HG02884 (cell line): ENCODE measurements around the gene MGAT4D.
"Not testable (repeated sequence)": the region's sequence is repeated elsewhere in the genome, so short reads cannot be mapped to it uniquely, and the experiment has no call there.

Experiments
- ATAC-seq: cut with Tn5 transposase; IDR thresholded peaks from one replicate; pipeline ENCODE4 v1.9.1; 2021; ENCODE audit warnings: mild to moderate bottlenecking, moderate library complexity; ENCODE audit not compliant: unreplicated experiment

MGAT4D gene

DNA sequence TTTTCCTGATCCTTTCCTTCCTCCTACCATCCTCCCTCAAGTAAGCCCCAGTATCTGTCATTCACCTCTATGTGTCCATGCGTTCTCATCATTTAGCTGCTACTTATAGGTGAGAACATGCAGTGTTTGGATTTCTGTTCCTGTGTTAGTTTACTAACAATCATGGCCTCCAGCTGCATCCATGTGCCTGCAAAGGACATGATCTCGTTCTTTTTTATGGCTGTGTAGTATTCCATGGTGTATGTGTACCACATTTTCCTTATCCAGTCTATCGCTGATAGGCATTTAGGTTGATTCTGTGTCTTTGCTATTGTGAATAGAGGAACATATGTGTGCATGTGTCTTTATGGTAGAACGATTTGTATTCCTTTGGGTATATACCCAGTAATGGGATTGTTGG lies 53.7 kb downstream of the MGAT4D start:
- not testable (repeated sequence) for ATAC-seq

DNA sequence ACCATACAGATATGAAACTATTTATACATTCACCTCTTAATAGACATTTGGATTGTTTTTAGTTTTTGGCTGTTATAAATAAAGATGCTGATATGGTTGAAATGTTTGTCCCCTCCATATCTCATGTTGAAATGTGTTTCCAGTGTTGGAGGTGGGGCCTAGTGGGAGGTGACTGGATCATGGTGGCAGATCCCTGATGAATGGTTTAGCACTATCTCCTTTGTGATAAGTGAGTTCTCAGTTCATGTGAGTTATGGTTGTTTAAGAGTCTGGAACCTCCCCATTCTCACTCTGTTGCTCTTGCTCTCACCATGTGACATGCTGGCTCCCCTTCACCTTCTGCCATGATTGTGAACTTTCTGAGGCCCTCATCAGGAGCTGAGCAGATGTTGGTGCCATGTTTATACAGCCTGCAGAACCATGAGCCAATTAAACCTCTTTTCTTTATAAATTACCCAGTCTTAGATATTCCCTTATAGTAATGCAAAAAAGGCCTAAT lies 58.4 kb downstream of the MGAT4D start:
- ATAC-seq, result no peak

DNA sequence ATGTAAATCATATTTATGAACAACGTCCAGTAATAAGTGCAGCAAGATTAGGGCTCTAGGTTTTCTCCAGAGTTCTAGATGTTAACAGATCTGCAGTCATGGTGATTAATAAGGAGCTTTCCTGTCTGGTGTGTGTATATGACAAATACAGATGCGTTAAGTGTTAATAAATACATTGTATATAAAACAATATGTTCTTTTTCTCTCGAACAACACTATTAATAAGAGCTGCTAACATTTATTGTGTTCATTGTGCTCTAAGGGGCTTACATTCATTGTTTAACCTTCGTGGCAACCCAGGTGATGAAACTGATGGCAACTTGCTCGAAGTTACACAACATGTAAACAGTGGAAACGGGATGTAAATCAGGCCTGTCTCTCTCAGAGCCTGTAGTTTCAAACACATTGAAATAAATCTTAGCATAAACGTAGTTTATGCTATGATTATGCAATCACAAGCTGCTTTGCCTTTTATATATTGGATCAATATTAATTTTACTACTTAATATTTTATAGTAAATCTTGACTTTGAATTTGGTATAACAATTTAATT lies 70.1 kb downstream of the MGAT4D start:
- no peak for ATAC-seq

DNA sequence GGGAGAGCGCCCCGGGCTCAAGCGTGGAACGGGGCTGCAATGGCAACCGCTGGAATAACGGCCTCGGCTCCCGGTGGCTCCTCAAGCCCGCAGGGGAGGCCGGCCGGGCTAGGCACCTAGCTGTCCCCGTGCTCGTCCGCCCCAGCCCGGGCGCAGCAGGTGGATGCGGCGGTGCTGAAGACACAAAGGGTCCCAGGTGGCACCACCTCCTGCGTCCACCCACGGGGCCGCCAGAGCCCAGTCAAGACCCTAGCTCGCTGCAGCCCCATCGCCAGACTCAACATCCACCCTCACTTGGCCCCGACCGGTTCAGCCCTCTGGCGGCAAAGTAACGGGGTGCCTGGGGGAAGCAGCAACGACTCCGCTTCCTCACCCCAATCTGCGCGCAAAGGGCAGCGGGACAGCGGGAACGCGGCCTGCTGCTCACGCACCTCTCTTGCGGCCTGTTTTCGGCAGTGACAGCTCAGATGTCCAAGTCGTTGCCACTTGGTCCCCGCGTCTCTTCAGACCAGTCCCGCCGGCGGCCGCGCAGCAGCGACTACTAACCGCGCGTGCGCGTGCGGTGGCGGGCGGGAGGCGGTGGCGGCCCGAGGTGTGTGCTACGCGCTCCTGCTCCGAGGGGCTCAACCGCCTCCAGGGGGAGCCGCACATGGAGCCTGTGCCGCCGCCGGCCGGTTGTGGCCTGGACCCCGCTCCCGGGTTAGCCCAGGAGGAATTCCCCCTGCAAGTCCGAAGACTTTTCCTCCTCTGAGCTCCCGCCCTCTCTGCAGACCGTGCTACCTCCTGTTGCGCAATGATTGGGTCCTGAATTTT lies 70.8 kb downstream of the MGAT4D start, which contains the start of gene CLGN:
Gene CLGN (minus strand): TSS at position 543 of the 813 bp plus-strand sequence. CDS start 14,570 bp downstream, outside the sequence.
- peak; percentile 83 for ATAC-seq

DNA sequence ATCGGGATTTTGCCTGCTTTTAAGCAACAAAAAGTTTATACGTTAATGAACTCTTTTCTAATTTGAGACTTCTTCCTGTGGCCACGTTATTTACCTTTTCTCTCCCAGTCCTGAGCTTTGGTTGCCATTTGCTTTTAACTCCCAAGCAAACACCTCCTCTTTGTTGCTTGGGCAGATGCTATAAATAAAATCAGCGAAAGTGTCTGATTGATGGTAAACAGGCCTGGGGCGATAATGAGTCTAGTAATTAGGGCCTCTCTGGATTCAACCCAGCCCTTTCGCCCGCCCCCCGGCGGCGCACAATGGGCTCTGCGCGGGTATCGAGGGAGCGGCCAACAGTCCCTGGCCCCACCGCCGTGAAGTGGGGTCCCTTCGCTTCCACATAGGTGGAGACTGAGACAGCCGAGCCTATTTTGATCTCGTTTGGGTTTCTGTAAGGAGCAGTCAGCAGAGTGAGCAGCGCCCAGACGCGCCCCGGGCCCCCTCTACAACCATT lies 71.4 kb downstream of the MGAT4D start:
- peak; percentile 9 for ATAC-seq

DNA sequence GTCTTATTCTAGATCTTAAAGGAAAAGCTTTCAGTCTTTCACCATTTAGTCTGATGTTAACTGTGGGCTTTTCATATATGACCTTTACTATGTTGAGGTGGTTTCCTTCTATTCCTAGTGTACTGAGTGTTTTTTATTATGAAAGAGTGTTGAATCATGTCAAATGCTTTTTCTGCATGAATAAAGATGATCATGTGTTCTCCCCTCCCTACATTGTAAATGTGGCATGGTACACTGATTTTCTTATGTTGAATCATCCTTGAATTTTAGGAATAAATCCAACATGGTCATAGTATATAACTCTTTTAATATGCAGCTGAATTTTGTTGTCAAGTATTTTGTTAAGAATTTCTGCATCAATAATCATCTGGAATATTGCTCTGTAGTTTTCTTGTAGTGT lies 75.0 kb downstream of the MGAT4D start:
- ATAC-seq, result no peak

DNA sequence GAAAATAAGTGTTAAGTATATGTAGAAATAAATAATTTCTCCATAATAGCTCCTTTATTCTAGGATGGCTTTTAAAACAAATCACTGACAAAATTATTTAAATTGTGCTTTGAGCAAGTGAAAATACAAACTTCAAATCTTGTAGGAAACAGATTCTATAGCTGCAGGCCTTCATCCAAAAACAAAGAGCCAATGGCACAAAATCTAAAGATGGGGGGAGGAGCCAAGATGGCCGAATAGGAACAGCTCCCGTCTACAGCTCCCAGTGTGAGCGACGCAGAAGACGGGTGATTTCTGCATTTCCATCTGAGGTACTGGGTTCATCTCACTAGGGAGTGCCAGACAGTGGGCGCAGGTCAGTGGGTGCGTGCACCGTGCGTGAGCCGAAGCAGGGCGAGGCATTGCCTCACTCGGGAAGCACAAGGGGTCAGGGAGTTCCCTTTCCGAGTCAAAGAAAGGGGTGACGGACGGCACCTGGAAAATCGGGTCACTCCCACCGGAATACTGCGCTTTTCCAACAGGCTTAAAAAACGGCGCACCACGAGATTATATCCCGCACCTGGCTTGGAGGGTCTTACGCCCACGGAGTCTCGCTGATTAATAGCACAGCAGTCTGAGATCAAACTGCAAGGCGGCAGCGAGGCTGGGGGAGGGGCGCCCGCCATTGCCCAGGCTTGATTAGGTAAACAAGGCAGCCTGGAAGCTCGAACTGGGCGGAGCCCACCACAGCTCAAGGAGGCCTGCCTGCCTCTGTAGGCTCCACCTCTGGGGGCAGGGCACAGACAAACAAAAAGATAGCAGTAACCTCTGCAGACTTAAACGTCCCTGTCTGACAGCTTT lies 84.7 kb downstream of the MGAT4D start:
- ATAC-seq, result not testable (repeated sequence)

DNA sequence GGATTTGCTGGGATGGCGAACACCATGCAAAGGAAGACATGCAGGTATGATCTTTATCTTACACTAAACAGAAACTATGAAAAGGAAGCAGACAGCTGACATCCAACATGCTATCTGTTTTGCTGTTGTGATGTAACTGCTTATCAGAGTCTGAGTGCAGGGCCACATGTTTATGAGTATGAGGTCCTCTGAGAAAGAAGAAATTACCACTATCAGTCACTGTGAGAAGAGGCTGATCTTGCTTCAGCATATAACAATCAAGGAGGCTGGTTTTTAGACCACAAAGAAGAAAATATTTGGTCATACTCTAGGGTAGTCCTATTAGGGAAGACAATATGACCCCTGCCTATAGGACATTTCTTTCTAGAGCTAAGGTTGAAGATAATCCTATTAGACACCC lies 89.1 kb downstream of the MGAT4D start:
- no peak for ATAC-seq

DNA sequence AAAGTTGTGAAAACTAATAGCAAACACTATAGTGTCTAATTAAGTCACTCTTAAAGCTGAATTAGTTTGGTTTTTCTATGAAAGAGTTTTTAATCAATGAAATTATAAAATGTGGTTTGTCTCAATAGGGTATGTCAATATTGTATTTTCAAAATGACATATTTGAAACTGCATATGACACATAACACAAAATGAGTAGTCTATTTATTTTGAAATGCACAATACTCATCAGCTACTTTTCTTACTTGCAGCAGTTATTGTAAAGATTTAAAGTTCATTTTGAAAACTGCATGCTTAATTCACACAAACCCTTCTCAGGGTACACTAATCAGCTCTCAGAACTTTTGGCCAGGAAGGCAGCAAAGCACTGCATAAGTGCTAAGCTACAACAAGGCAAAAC lies 91.8 kb downstream of the MGAT4D start:
- ATAC-seq, result no peak

DNA sequence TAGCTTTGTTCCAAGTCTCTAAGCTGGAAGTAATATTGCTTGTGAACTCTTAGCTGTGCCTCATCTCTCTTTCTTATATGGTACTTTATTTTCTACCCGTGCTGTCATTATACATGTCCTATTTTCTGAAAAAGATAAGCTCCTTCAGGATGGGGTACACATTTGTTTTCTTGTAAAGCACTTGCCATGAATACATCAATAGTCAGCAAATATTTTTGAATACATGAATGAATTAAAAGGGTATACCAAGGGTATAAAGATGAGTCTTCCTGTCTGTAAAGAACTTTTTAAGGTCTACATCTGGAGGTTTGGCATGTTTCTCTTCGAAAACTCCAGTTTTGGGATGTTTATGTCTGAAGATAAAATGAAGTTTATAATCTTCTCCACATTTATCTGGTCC lies 98.0 kb downstream of the MGAT4D start:
- no peak for ATAC-seq

DNA sequence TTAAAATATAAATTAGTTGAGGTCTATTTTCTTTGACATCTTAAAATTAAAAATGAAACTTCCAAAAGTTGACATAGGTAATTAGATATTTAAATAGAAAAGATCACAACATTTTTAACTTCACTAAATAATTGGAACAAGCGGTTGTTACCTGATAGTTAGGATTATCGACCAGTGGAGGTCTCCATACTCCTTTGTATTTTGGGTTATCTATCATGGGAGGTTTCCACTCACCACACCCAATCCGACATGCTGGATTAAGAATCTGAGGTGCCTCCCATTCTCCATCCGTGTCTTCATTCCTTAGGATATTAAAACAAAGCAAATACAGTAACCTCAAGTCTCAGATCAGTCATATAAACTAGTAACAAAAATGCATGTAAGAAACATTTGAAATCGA lies 102.4 kb downstream of the MGAT4D start:
- no peak for ATAC-seq
